Transverse colon (tissue), 4 donors: ENCODE data around the gene PHF20. TPM values are rescaled to one million over a fixed set of nuclear protein-coding genes. Genes with fewer than 3 reads are reported as not detected.

Experiments used
- DNase-seq: peaks from one replicate; pipeline ENCODE4 v3.0.0-alpha.2; 2019
- H3K27ac ChIP-seq, 4 donors: fragments of 200-600 bp; sonication (generic); 2 replicates each; pipeline ENCODE4 v1.5.1; 2016 to 2018; ENCODE audit warnings: inconsistent platforms in 4 of 4
- H3K27me3 ChIP-seq: fragments of 200-600 bp; sonication (generic); 2 replicates; pipeline ENCODE4 v1.5.1; 2017; ENCODE audit warnings: inconsistent platforms
- H3K36me3 ChIP-seq, 4 donors: fragments of 200-600 bp; sonication (generic); 2 replicates each; pipeline ENCODE4 v1.5.1; 2017 to 2019; ENCODE audit warnings: inconsistent platforms in 4 of 4
- H3K4me1 ChIP-seq, 4 donors: fragments of 200-600 bp; sonication (generic); 2 replicates each; pipeline ENCODE4 v1.5.1; 2017 to 2020; ENCODE audit warnings: inconsistent platforms in 4 of 4
- H3K4me3 ChIP-seq, 4 donors: fragments of 200-600 bp; sonication (generic); 1 replicate in 1 of 4; 2 replicates in 3 of 4; pipeline versions ENCODE4 v1.5.1 to v1.6.1; 2017 to 2019; ENCODE audit warnings: inconsistent platforms in 4 of 4
- H3K9me3 ChIP-seq, 2 donors: fragments of 200-600 bp; sonication (generic); 2 replicates each; pipeline ENCODE4 v1.5.1; 2017 to 2019; ENCODE audit warnings: inconsistent platforms in 2 of 2
- CTCF ChIP-seq, 5 experiments: fragments of 200-600 bp in 3 of 5; fragments of 450-650 bp in 2 of 5; sonication (generic) in 3 of 5; IDR thresholded peaks; 1 replicate in 2 of 5; 2 replicates in 3 of 5; pipeline ENCODE4 v1.5.1; 2016 to 2017; ENCODE audit warnings: antibody characterized with exemption in 5 of 5, inconsistent platforms in 3 of 5, mild to moderate bottlenecking in 2 of 5, moderate library complexity in 1 of 5
- EP300 ChIP-seq: sonication (generic); formaldehyde crosslinking; IDR thresholded peaks from one replicate; pipeline ENCODE4 v1.6.1; 2017; ENCODE audit warnings: antibody characterized with exemption, low read depth
- POLR2A ChIP-seq: fragments of 450-650 bp; IDR thresholded peaks from one replicate; pipeline ENCODE4 v1.6.1; 2016; ENCODE audit warnings: antibody characterized with exemption, mild to moderate bottlenecking, moderate library complexity
- POLR2AphosphoS5 ChIP-seq, 3 donors: sonication (generic); formaldehyde crosslinking; IDR thresholded peaks; one replicate each; pipeline ENCODE4 v1.6.1; 2016; ENCODE audit warnings: antibody characterized with exemption in 3 of 3
- whole genome bisulfite sequencing, 2 donors: methylation state at CpG; one replicate each; pipeline ENCODE4 v1.1.5; 2018; ENCODE audit warnings: low coverage in 1 of 2; 5-methylcytosine and 5-hydroxymethylcytosine counted together
- in situ Hi-C, 4 donors: fragments of 200-750 bp; cut with MboI; loops; one replicate each; pipeline versions ENCODE4 v1.15.0 to v1.15.1; 2017; ENCODE audit warnings: low sequenced_read_pairs in 3 of 4, low pct_ligation_motif_present in 1 of 4, low pct_unique_long_range_greater_than_20kb in 1 of 4
- intact Hi-C: fragments of 100-400 bp; cut with DNase I; formaldehyde crosslinking; loops from one replicate; pipeline ENCODE4 v1.15.1; 2023; ENCODE audit warnings: low total_unique reads
- total RNA-seq, 4 donors: library from RNA; depleted of rRNA; stranded (reverse); fragments of >200 nt; gene quantifications; one replicate each; pipeline ENCODE4 v1.1.0, GENCODE V29; 2016

The PHF20 gene
- total RNA-seq, 4 donors from 2014 or later: 20.6 to 88.6 (median 43.1) TPM

GRCh38 chr20:35730583-35731468 lies 41.0 kb upstream of the PHF20 start:
- DNase-seq: no peak
- in situ Hi-C loops: no loop called here

GRCh38 chr20:35731469-35731788 lies 40.4 kb upstream of the PHF20 start:
- DNase-seq: no peak
- peaks cover 9 to 66% (median 44%) of the 10 kb centered on the region in 4 donors for H3K4me1 ChIP-seq
- intact Hi-C loops: no loop called here
- no peak overlapping the region for H3K27ac ChIP-seq
- no peak for TF ChIP-seq POLR2AphosphoS5 (IDR thresholded peaks at IDR 0.05)
- no peak for TF ChIP-seq POLR2A
- TF ChIP-seq CTCF (IDR thresholded peaks at IDR 0.05): no peak
- no peak for TF ChIP-seq EP300
- H3K4me3 ChIP-seq: no peak overlapping the region
- WGBS, 2 donors: 58 to 60% methylated on average over 2 of the region's 2 CpGs
- no peaks in the 10 kb centered on the region for H3K9me3 ChIP-seq
- in situ Hi-C loops: no loop called here
- peaks cover 0 to 98% (median 43%) of the 10 kb centered on the region in 4 donors for H3K36me3 ChIP-seq
- no peaks in the 10 kb centered on the region for H3K27me3 ChIP-seq

More at GRCh38 chr20:35730583-35731468, 41.0 kb upstream of the PHF20 start:
- no peaks in the 10 kb centered on the region for H3K27me3 ChIP-seq
- H3K4me1 ChIP-seq: peaks cover 6 to 60% (median 38%) of the 10 kb centered on the region in 4 donors
- H3K9me3 ChIP-seq: no peaks in the 10 kb centered on the region
- peaks cover 0 to 98% (median 44%) of the 10 kb centered on the region in 4 donors for H3K36me3 ChIP-seq
- H3K27ac ChIP-seq: no peak overlapping the region
- intact Hi-C loops: no loop called here
- no peak overlapping the region for H3K4me3 ChIP-seq
- no peak for TF ChIP-seq POLR2AphosphoS5 (IDR thresholded peaks at IDR 0.05)
- no peak for TF ChIP-seq POLR2A
- TF ChIP-seq EP300: no peak
- TF ChIP-seq CTCF (IDR thresholded peaks at IDR 0.05): no peak
- 64 to 65% methylated on average over 4 of the region's 4 CpGs for WGBS, 2 donors

- Histone ChIP-seq H3K36me3 (peaks cover 0 to 98% (median 42%) of the 10 kb centered on the region in 4 donors), H3K4me1 (peaks cover 13 to 73% (median 50%) of the 10 kb centered on the region in 4 donors), H3K9me3 (no peaks in the 10 kb centered on the region), H3K27me3 (no peaks in the 10 kb centered on the region), H3K4me3 (no peak overlapping the region), H3K27ac (no peak overlapping the region)
- 87 to 91% methylated on average over 14 to 24 of the region's 24 CpGs for WGBS, 2 donors
- in situ Hi-C loops: no loop called here
- TF ChIP-seq POLR2A: no peak
- no peak for TF ChIP-seq CTCF (IDR thresholded peaks at IDR 0.05)
- no peak for TF ChIP-seq POLR2AphosphoS5 (IDR thresholded peaks at IDR 0.05)
- no peak for TF ChIP-seq EP300
- intact Hi-C loops: no loop called here
- DNase-seq: no peak
Measured at GRCh38 chr20:35731862-35732643, 39.8 kb upstream of the PHF20 start.

GRCh38 chr20:35732644-35732982 lies 39.2 kb upstream of the PHF20 start:
- Histone ChIP-seq H3K27me3 (no peaks in the 10 kb centered on the region), H3K4me1 (peaks cover 13 to 74% (median 52%) of the 10 kb centered on the region in 4 donors), H3K36me3 (peaks cover 0 to 98% (median 43%) of the 10 kb centered on the region in 4 donors), H3K9me3 (no peaks in the 10 kb centered on the region), H3K27ac (no peak overlapping the region), H3K4me3 (no peak overlapping the region)
- in situ Hi-C loops (no loop called here), intact Hi-C loops (no loop called here)
- DNase-seq: no peak
- 29 to 41% methylated on average over 1 of the region's 1 CpG for WGBS, 2 donors
- TF ChIP-seq POLR2A (no peak), POLR2AphosphoS5 (IDR thresholded peaks at IDR 0.05) (no peak), EP300 (no peak), CTCF (IDR thresholded peaks at IDR 0.05) (no peak)
